EH (cell line): ENCODE data around the gene KBTBD13.
"Not testable (repeated sequence)": the region's sequence is repeated elsewhere in the genome, so short reads cannot be mapped to it uniquely, and the experiment has no call there.

Source experiments
- DNase-seq: peaks from one replicate; pipeline ENCODE4 v3.0.0-alpha.2; 2015; ENCODE audit warnings: low read depth

The KBTBD13 gene

DNA sequence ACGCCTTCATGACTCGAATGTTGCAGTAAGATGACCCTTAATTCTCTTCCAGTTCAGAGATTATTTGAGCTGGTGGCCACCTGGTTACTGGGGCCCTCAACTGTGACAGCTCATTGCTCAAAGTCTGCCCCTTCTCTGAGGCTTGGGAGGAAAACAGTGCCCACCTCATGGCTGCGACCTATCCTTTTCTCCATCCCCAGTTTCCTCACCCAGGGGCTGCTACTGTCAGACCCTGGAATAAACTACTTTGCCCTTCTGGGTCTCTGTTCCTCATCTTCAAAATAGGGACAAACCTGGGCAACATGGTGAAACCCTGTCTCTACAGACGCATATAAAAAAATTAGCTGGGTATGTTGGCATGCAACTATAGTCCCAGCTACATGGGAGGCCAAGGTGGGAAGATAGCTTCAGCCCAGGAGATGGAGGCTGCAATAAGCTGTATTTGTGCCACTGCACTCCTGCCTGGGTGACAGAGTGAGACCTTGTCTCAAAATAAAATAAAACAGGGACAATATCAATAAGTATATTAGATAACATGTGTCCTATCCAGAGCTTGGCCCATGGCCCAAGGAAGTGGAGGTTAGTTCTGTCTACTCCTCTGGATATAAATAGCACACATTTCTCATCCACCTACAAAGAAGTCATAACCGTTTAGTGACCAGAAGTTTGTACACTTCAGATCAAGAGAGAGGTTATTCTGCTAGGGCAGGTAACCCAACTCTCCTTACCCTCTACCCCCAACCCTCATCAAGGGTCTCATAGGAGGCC, 6.6 kb upstream of the KBTBD13 start:
- DNase-seq: no peak

DNA sequence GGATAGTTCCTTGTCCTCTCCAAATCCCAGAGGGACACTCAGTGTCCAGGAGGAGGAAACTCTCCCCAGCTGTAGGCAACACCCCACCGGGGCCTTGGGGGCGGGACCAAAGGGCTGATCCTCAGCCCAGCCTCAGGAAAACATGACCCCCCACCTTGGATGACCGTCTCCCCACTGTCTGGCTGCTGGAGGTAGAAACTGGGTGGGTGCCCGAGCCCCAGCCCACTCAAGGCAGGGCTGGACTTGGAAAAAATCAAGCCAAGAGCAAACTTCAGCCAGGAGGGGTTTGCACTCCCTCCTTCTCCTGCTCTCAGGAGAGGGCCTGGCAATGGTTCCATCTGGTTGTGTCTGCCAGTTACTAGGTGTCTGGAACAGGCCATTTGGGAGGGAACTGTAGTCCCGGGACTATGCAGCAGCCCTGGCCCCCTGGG, 5.2 kb upstream of the KBTBD13 start:
- no peak for DNase-seq

GRCh38 chr15:65072027-65072426, 4.5 kb upstream of the KBTBD13 start:
- DNase-seq: peak; percentile 70

GRCh38 chr15:65072617-65073016, 3.9 kb upstream of the KBTBD13 start:
- DNase-seq: no peak

DNA sequence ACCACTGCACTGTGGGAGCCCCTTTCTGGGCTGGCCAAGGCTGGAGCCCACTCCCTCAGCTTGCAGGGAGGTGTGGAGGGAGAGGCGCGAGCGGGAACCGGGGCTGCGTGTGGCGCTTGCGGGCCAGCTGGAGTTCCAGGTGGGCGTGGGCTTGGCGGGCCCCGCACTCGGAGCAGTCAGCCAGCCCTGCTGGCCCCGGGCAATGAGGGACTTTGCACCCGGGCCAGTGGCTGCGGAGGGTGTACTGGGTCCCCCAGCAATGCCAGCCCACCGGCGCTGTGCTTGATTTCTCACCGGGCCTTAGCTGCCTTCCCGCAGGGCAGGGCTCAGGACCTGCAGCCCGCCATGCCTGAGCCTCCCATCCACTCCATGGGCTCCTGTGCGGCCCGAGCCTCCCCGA, 1.6 kb upstream of the KBTBD13 start:
- not testable (repeated sequence) for DNase-seq

DNA sequence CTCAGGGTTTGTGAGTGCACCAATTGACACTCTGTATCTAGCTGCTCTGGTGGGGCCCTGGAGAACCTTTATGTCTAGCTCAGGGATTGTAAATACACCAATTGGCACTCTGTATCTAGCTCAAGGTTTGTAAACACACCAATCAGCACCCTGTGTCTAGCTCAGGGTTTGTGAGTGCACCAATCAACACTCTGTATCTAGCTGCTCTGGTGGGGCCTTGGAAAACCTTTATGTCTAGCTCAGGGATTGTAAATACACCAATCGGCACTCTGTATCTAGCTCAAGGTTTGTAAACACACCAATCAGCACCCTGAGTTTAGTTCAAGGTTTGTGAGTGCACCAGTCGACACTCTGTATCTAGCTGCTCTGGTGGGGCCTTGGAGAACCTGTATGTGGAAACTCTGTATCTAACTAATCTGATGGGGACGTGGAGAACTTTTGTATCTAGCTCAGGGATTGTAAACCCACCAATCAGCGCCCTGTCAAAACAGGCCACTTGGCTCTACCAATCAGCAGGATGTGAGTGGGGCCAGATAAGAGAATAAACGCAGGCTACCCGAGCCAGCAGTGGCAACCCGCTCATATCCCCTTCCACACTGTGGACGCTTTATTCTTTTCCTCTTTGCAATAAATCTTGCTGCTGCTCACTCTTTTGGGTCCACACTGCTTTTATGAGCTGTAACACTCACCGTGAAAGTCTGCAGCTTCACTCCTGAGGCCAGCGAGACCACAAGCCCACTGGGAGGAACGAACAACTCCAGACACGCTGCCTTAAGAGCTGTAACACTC, 745 bp upstream of the KBTBD13 start:
- DNase-seq: not testable (repeated sequence)

- no peak for DNase-seq
These were observed 890 bp downstream of the KBTBD13 start for GRCh38 chr15:65077291-65077980.

DNA sequence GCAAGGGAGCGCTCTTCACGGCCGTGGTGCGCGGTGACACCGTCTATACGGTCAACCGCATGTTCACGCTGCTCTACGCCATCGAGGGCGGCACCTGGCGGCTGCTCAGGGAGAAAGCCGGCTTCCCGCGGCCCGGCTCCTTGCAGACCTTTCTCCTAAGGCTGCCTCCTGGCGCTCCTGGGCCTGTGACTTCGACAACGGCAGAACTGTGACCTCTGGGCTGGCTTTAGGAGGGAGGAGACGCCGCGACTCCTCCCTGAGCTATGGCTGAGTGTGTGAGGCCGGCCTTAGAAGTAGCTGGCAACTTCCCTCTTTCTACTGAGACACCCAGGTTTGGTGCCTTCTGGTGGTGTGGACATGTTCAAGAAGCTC, 1.4 kb downstream of the KBTBD13 start:
- peak; percentile 67 for DNase-seq

DNA sequence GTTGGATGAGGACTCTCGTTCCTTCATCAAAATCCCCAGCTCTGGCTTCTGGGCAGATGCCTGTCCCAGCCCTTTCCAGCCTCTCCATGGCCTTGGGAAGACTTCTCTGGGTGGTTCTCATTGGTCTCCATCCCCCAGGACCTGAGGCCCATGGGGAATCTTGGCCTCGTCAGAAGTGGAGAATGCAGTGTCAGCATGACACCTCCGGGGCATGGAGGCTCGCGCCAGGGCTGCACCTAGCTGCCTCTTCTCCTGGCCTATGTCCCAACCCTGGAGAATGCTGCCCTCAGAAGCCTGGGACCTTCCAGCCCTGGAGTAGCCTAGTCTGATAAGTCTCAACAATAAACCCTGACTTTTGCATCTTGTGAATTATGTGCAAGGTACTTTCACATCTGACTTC, 3.0 kb downstream of the KBTBD13 start:
- DNase-seq: no peak

- no peak for DNase-seq
These were observed 4.7 kb downstream of the KBTBD13 start for GRCh38 chr15:65081270-65081669.

DNA sequence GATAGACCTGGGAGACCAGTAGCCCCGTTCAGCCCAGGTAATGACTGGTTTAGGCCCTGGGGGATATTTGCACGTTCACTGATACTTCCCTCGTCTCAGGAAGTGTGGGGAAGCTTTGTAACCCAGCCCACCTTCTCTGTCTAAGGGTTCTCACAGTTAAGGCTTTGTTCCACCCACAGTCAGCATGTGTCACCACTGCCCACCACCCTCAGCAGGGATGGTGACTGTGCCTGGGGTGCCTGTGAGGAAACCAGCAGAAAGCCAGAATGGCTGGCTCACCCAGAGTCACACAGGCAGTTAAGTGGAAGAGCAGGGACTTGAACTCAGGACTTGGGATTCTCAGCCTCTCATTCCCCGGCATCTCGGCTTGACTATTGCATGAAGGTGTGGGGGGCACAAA, 5.2 kb downstream of the KBTBD13 start:
- DNase-seq: no peak

DNA sequence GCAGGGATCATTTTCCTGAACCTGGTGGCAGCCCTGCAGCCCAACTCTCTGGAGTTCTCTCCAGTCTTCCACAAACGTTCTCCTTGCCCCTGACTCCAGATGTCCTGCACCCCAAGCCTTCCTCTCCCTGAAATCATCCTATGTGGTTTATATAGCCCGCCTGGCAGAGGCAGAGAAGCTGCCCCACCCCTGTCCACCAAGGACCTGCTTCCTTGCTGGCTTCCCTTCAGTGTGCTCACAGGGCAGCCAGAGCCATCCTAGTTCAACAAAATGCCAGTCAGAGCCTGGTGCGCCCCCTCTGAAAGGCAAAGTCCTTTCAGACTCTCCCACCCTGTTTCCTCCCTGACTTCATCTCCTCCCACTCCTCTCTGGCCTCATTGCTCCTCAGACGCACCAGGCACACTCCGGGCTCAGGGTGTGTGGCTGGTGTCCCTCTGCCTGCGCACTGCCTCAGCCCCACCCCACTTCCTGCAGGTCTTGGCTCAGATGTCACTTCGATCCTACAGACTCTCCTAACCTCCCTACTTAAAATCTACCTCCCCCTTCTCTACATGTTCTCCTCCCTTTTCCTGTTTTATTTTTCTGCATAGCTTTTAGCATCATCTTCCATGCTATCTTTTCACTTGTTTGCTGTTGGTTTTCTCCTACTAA, 5.9 kb downstream of the KBTBD13 start:
- peak; percentile 33 for DNase-seq

- peak; percentile 51 for DNase-seq
These were observed 6.7 kb downstream of the KBTBD13 start for GRCh38 chr15:65083262-65083701.

- DNase-seq: no peak
These were observed 8.1 kb downstream of the KBTBD13 start for GRCh38 chr15:65084500-65085206.

GRCh38 chr15:65085207-65085753, 8.7 kb downstream of the KBTBD13 start:
- DNase-seq: no peak

GRCh38 chr15:65085990-65086679, 9.6 kb downstream of the KBTBD13 start:
- peak; percentile 38 for DNase-seq

- DNase-seq: no peak
These were observed 10.2 kb downstream of the KBTBD13 start for GRCh38 chr15:65086680-65087111.

- DNase-seq: no peak
These were observed 10.9 kb downstream of the KBTBD13 start for GRCh38 chr15:65087411-65087810.

GRCh38 chr15:65087873-65088642, 11.5 kb downstream of the KBTBD13 start:
- peak; percentile 46 for DNase-seq

DNA sequence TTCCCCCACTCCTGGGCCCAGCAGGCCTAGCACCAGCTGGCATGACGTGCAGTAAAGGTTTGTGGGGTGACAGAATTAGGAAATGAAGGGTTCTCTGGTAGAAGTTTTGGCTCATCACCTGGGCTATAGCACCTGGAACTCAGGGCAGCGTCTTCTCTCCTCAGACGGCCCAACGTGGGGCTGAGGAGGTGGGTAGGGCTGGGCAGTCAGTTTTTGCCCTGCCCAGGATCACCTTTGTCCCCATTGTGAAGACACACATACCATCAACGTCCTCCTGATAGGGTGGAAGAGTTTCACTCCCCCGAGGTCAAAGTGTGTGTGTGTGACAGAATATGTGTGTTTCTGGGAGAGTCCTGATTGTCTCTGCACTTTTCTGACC, 12.1 kb downstream of the KBTBD13 start:
- DNase-seq: no peak
